Activated naive CD8-positive, alpha-beta T cell (primary cell): ENCODE results near the gene IGSF21.

Experiments
- H3K27ac Mint-ChIP-seq: one replicate; pipeline ENCODE4 v1.8.0; 2021; ENCODE audit warnings: mixed read lengths
- H3K27me3 Mint-ChIP-seq: one replicate; pipeline ENCODE4 v1.8.0; 2021; ENCODE audit warnings: mixed read lengths
- H3K36me3 Mint-ChIP-seq: one replicate; pipeline ENCODE4 v1.8.0; 2021; ENCODE audit warnings: mixed read lengths
- H3K4me1 Mint-ChIP-seq: one replicate; pipeline ENCODE4 v1.8.0; 2021; ENCODE audit warnings: low read depth, mixed read lengths
- H3K4me3 Mint-ChIP-seq: one replicate; pipeline ENCODE4 v1.8.0; 2021; ENCODE audit warnings: mild to moderate bottlenecking, mixed read lengths
- H3K9me3 Mint-ChIP-seq: one replicate; pipeline ENCODE4 v1.8.0; 2021; ENCODE audit warnings: low read depth, mixed read lengths

Gene IGSF21

GRCh38 chr1:18187054-18187453 is 79.5 kb downstream of the IGSF21 start:
- H3K36me3 Mint-ChIP-seq, result no peaks in the 10 kb centered on the region
- peaks cover 2% of the 10 kb centered on the region for H3K27me3 Mint-ChIP-seq
- no peak overlapping the region for H3K27ac Mint-ChIP-seq
- H3K9me3 Mint-ChIP-seq, result no peaks in the 10 kb centered on the region
- H3K4me1 Mint-ChIP-seq, result no peaks in the 10 kb centered on the region
- no peak overlapping the region for H3K4me3 Mint-ChIP-seq

DNA sequence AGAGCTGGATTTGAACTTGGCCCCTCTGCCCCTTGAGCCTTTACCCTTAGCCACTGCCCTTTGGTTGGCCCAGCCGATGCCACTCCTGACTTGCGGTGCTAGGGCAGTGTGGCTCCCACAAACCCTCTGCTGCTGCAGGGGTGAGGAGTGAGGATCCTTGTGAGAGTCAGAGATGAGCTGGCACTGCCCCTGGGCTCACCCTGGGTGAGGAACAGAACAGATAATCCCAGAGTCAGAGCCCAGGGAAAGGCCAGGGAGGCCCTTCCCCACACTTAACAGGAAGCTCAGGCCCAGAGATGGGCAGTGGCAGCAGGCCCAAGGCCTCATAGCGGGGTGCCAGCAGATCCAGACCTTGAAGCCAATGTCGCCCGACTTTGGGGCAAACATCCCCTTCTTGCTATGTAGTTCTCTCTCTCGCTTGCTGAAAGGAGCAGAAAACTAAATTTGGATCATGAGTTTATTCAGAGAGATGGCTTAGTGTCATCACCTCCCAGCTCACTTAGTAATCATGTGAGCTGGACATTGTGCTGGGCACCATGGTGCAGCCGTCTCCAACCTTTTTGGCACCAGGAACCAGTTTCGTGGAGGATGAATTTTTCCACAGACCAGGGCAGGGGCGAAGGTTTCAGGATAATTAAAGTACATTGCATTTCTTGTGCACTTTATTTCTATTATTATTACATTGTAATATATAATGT is 81.4 kb downstream of the IGSF21 start:
- H3K27ac Mint-ChIP-seq, result no peak overlapping the region
- H3K4me1 Mint-ChIP-seq, result no peaks in the 10 kb centered on the region
- no peak overlapping the region for H3K4me3 Mint-ChIP-seq
- peaks cover 3% of the 10 kb centered on the region for H3K27me3 Mint-ChIP-seq
- no peaks in the 10 kb centered on the region for H3K36me3 Mint-ChIP-seq
- H3K9me3 Mint-ChIP-seq, result no peaks in the 10 kb centered on the region

GRCh38 chr1:18190598-18190997 is 83.0 kb downstream of the IGSF21 start:
- no peaks in the 10 kb centered on the region for H3K4me1 Mint-ChIP-seq
- no peak overlapping the region for H3K4me3 Mint-ChIP-seq
- H3K27ac Mint-ChIP-seq, result no peak overlapping the region
- H3K9me3 Mint-ChIP-seq, result no peaks in the 10 kb centered on the region
- peaks cover 3% of the 10 kb centered on the region for H3K27me3 Mint-ChIP-seq
- H3K36me3 Mint-ChIP-seq, result no peaks in the 10 kb centered on the region

DNA sequence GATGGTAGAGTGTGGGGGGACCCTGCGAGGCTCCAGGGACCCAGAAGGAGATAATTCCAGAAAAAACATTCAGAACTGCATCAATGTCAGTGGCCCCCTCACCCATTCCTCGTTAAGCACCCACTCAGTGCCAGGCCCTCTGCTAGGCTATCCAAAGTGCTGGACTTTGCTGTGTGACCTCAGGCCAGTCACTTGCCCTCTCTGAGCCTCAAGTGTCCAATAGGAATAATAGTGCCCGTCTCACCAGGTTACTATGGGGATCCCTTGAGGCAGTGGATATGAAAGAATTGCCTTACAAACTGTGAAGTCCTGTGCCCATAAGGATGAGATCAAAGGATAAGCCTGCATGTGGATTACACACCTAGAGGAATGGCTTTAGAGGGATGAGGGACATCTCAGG is 83.4 kb downstream of the IGSF21 start:
- H3K36me3 Mint-ChIP-seq, result no peaks in the 10 kb centered on the region
- no peak overlapping the region for H3K4me3 Mint-ChIP-seq
- no peak overlapping the region for H3K27ac Mint-ChIP-seq
- H3K4me1 Mint-ChIP-seq, result no peaks in the 10 kb centered on the region
- H3K9me3 Mint-ChIP-seq, result no peaks in the 10 kb centered on the region
- H3K27me3 Mint-ChIP-seq, result peaks cover 7% of the 10 kb centered on the region

DNA sequence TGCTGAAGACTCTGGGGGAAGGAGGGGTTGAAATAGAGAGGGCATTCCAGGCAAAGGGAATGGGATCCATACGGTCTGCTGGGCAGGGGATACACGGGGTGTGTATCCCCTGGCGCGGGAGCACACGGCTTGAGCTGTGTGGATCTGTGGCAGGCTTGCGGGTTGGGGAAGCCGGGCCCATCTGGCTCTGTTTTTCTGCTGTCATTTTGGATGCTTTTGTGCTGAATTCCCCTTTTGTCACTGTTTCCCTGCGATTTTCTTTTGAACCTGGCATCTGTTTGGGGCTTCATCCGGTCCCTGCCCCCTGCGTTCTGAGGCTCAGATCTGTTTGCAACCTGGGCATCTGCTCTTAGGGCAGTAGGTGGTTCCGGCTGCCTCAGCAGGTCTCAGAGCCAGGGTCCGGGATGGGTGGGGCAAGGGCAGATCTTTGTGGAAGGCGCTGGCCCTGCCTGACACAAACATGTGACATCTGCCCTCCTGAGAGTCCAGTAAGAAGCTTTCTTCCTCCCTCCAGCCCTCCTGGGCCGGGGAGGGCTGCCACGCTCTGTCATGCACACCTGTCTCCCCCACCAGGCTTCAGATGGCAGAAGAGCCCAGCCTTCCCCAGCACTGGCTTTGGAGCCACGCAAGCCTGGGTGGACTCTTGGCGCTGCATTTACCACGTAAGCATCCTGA is 84.0 kb downstream of the IGSF21 start:
- Mint-ChIP-seq H3K4me1 (no peaks in the 10 kb centered on the region), H3K9me3 (no peaks in the 10 kb centered on the region), H3K27me3 (peaks cover 9% of the 10 kb centered on the region), H3K36me3 (no peaks in the 10 kb centered on the region), H3K27ac (no peak overlapping the region), H3K4me3 (no peak overlapping the region)

GRCh38 chr1:18192182-18192581 is 84.6 kb downstream of the IGSF21 start:
- H3K9me3 Mint-ChIP-seq, result no peaks in the 10 kb centered on the region

DNA sequence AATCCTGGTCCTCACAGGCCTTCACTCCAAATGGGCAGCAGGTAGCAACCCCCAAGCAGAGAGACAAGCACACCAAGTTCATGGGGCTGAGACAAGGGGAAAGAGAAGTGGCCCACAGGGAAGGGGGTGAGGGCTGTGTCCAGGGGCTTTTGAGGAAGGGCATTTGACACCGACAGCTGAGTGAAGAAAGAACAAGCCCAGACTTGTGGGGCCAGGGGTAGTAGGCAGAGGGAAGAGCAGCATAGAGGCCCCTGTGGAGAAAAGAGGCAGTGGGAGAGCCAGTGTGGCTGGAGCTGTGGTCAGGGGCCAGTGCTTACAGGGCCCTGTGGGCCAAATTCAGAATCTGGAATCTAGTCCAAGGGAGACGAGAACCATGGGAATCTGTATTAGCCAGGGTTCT is 85.4 kb downstream of the IGSF21 start:
- peaks cover 11% of the 10 kb centered on the region for H3K27me3 Mint-ChIP-seq
- H3K27ac Mint-ChIP-seq, result no peak overlapping the region
- no peaks in the 10 kb centered on the region for H3K9me3 Mint-ChIP-seq
- no peak overlapping the region for H3K4me3 Mint-ChIP-seq
- no peaks in the 10 kb centered on the region for H3K4me1 Mint-ChIP-seq
- no peaks in the 10 kb centered on the region for H3K36me3 Mint-ChIP-seq

More at GRCh38 chr1:18192182-18192581, 84.6 kb downstream of the IGSF21 start:
- no peak overlapping the region for H3K4me3 Mint-ChIP-seq
- no peak overlapping the region for H3K27ac Mint-ChIP-seq
- H3K27me3 Mint-ChIP-seq, result peaks cover 9% of the 10 kb centered on the region
- no peaks in the 10 kb centered on the region for H3K36me3 Mint-ChIP-seq
- no peaks in the 10 kb centered on the region for H3K4me1 Mint-ChIP-seq

DNA sequence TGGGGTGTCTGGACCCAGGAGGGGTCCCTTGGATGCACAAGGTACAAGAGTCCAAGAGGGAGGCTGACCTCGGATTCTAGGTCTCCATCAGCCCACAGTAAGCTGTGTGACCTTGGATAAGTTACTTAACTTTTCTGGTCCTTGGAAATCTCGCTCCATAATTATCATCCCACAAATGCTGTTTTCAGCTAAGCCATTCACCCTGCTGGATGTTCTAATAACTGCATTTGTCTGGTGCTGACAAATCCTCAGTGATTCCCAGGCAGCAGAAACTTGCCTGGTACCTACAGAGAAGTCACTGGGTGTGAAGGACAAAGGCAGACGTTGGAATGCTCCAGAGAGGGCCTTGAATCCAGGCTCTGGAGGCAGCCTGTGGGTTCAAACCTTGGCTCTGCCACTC is 89.7 kb downstream of the IGSF21 start:
- Mint-ChIP-seq H3K36me3 (no peaks in the 10 kb centered on the region), H3K27ac (no peak overlapping the region), H3K9me3 (no peaks in the 10 kb centered on the region), H3K4me1 (no peaks in the 10 kb centered on the region), H3K27me3 (peaks cover 21% of the 10 kb centered on the region), H3K4me3 (no peak overlapping the region)

- peaks cover 20% of the 10 kb centered on the region for H3K27me3 Mint-ChIP-seq
- no peaks in the 10 kb centered on the region for H3K9me3 Mint-ChIP-seq
- no peak overlapping the region for H3K27ac Mint-ChIP-seq
- H3K4me1 Mint-ChIP-seq, result no peaks in the 10 kb centered on the region
- H3K36me3 Mint-ChIP-seq, result no peaks in the 10 kb centered on the region
- no peak overlapping the region for H3K4me3 Mint-ChIP-seq
Observed at GRCh38 chr1:18198260-18198659, 90.7 kb downstream of the IGSF21 start.

DNA sequence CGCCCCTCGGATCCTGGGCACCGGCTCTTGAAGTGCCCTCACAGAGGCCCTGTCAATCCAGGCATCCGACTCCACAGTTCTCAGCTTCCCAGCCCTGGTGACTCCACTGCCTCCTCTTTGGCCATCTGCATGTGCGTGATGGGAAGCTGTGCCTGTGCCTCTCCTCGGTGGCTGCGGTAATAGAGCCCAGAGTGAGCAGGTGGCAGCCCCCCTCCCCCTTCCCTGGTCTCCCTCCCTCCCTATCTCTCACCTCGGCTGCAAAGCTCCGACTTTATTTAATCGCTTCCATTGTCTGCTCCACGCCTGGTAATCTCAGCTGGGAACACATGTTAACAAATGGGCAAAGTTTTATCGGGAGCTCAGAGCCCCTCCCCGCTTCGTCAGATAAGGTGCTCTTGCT is 91.9 kb downstream of the IGSF21 start:
- Mint-ChIP-seq H3K4me3 (no peak overlapping the region), H3K9me3 (no peaks in the 10 kb centered on the region), H3K4me1 (no peaks in the 10 kb centered on the region), H3K36me3 (no peaks in the 10 kb centered on the region), H3K27ac (no peak overlapping the region), H3K27me3 (peaks cover 20% of the 10 kb centered on the region)

DNA sequence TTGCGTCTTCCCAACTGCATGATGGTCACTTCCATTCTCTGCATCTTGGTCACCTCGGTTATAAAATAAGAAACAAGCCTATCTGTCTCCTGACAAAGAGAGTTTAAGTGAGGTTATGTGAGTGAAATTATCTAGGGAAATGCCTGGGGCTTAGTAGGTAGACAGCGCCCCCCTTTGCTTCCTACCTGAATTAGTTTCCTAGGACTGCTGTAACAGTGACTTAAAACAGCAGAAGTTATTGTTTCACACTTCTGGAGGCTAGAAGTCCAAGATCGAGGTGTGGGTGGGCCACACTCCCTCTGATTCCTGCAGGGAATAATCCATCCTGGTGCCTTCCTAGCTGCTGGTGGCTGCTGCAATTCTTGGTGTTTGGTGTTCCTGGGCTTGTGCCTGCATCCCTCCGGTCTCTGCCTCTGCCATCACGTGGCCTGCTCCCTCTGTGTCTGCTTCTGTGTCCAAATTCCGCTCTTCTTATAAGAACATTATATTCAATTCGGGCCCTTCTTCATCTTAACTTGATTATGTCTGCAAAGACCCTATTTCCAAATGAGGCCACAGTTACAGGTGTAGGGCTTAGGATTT is 92.6 kb downstream of the IGSF21 start:
- Mint-ChIP-seq H3K27ac (no peak overlapping the region), H3K36me3 (no peaks in the 10 kb centered on the region), H3K27me3 (peaks cover 20% of the 10 kb centered on the region), H3K4me1 (no peaks in the 10 kb centered on the region), H3K9me3 (no peaks in the 10 kb centered on the region), H3K4me3 (no peak overlapping the region)

GRCh38 chr1:18200918-18201317 is 93.3 kb downstream of the IGSF21 start:
- H3K27ac Mint-ChIP-seq, result no peak overlapping the region
- no peaks in the 10 kb centered on the region for H3K4me1 Mint-ChIP-seq
- H3K9me3 Mint-ChIP-seq, result no peaks in the 10 kb centered on the region
- no peaks in the 10 kb centered on the region for H3K36me3 Mint-ChIP-seq
- H3K27me3 Mint-ChIP-seq, result peaks cover 17% of the 10 kb centered on the region
- no peak overlapping the region for H3K4me3 Mint-ChIP-seq

DNA sequence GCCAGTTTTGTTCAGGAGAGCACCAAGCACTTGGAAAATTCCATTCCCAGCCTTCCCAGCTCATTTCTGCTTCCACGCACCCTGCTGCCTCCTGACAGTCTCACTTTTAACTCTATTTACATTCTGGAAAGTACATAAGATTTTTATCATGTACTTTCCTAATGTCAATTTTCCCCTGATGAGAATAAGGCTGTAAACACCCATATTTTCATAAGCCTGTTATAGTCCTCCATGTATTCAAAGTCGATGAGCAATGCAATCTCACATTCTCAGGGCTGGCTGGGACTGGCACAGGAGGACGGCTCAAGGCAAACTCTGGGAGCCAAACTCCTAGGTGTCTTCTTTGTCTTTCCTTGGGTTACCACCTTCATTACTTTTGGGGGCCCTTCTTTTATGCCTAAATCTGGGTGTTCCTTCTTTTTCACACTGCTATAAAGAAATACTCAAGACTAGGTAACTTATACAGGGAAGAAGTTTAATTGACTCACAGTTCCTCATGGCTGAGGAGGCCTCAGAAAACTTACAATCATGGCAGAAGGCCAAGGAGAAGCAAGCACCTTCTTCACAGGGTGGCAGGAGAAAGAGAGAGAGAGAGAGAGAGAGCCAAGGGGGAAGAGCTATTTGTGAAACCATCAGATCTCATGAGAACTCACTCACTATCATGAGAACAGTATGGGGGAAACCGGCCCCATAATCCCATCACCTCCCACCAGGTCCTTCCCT is 94.6 kb downstream of the IGSF21 start:
- H3K27me3 Mint-ChIP-seq, result peaks cover 13% of the 10 kb centered on the region
- no peaks in the 10 kb centered on the region for H3K4me1 Mint-ChIP-seq
- H3K9me3 Mint-ChIP-seq, result no peaks in the 10 kb centered on the region
- H3K36me3 Mint-ChIP-seq, result no peaks in the 10 kb centered on the region
- no peak overlapping the region for H3K27ac Mint-ChIP-seq
- H3K4me3 Mint-ChIP-seq, result no peak overlapping the region

- peaks cover 12% of the 10 kb centered on the region for H3K27me3 Mint-ChIP-seq
- no peaks in the 10 kb centered on the region for H3K36me3 Mint-ChIP-seq
- no peaks in the 10 kb centered on the region for H3K9me3 Mint-ChIP-seq
- no peaks in the 10 kb centered on the region for H3K4me1 Mint-ChIP-seq
- no peak overlapping the region for H3K4me3 Mint-ChIP-seq
- no peak overlapping the region for H3K27ac Mint-ChIP-seq
Observed at GRCh38 chr1:18203645-18204044, 96.0 kb downstream of the IGSF21 start.

- H3K36me3 Mint-ChIP-seq, result no peaks in the 10 kb centered on the region
- H3K4me1 Mint-ChIP-seq, result no peaks in the 10 kb centered on the region
- no peak overlapping the region for H3K27ac Mint-ChIP-seq
- H3K9me3 Mint-ChIP-seq, result no peaks in the 10 kb centered on the region
- no peak overlapping the region for H3K4me3 Mint-ChIP-seq
- peaks cover 13% of the 10 kb centered on the region for H3K27me3 Mint-ChIP-seq
Observed at GRCh38 chr1:18204575-18204974, 97.0 kb downstream of the IGSF21 start.
